H9 (cell line): ENCODE data around the gene RGPD3. TPM values are rescaled to one million over a fixed set of nuclear protein-coding genes. Genes with fewer than 3 reads are reported as not detected.
"Not testable (repeated sequence)": the region's sequence is repeated elsewhere in the genome, so short reads cannot be mapped to it uniquely, and the experiment has no call there.

ENCODE experiments used
- DNase-seq: peaks from one replicate; pipeline ENCODE4 v3.0.0-alpha.2; 2017
- H2AFZ ChIP-seq: one replicate; pipeline ENCODE4 v1.6.1; 2013; ENCODE audit warnings: mild to moderate bottlenecking, low read length, control low read depth, moderate library complexity
- H2AK5ac ChIP-seq: 2 replicates; pipeline ENCODE4 v1.6.1; 2013; ENCODE audit warnings: low read length, control low read depth, mixed read lengths; ENCODE audit not compliant: insufficient read length
- H2BK120ac ChIP-seq: one replicate; pipeline ENCODE4 v1.6.1; 2013; ENCODE audit warnings: low read depth, mild to moderate bottlenecking, low read length, control low read depth, inconsistent platforms; ENCODE audit not compliant: poor library complexity, severe bottlenecking
- H2BK12ac ChIP-seq: 2 replicates; pipeline ENCODE4 v1.6.1; 2013; ENCODE audit warnings: low read length, control low read depth, mixed read lengths, low read depth; ENCODE audit not compliant: insufficient read length
- H2BK15ac ChIP-seq: 2 replicates; pipeline ENCODE4 v1.6.1; 2013; ENCODE audit warnings: low read depth, low read length, control low read depth
- H2BK20ac ChIP-seq: one replicate; pipeline ENCODE4 v1.6.1; 2013; ENCODE audit warnings: low read depth, mild to moderate bottlenecking, low read length, control low read depth, inconsistent platforms; ENCODE audit not compliant: poor library complexity, severe bottlenecking
- H2BK5ac ChIP-seq: 2 replicates; pipeline ENCODE4 v1.6.1; 2013; ENCODE audit warnings: low read length, control low read depth, mixed read lengths; ENCODE audit not compliant: insufficient read length
- H3K14ac ChIP-seq: 2 replicates; pipeline ENCODE4 v1.6.1; 2013; ENCODE audit warnings: low read length, control low read depth; ENCODE audit not compliant: insufficient read depth
- H3K18ac ChIP-seq: 2 replicates; pipeline ENCODE4 v1.6.1; 2013; ENCODE audit warnings: low read depth, mild to moderate bottlenecking, mixed read lengths, low read length, control low read depth; ENCODE audit not compliant: insufficient read length
- H3K23ac ChIP-seq: 2 replicates; pipeline ENCODE4 v1.6.1; 2013; ENCODE audit warnings: low read length, control low read depth, mixed read lengths, low read depth; ENCODE audit not compliant: insufficient read length
- H3K23me2 ChIP-seq: 2 replicates; pipeline ENCODE4 v1.6.1; 2013; ENCODE audit warnings: low read depth, mild to moderate bottlenecking, mixed read lengths, low read length, control low read depth; ENCODE audit not compliant: insufficient read length, poor library complexity, severe bottlenecking
- H3K27ac ChIP-seq: 2 replicates; pipeline ENCODE4 v1.5.1; 2013; ENCODE audit warnings: low read length, control low read depth, mixed read lengths, low read depth; ENCODE audit not compliant: insufficient read length
- H3K27me3 ChIP-seq: 2 replicates; pipeline ENCODE4 v1.6.1; 2013; ENCODE audit warnings: low read length, control low read depth, inconsistent platforms; ENCODE audit not compliant: insufficient read depth
- H3K4ac ChIP-seq: 2 replicates; pipeline ENCODE4 v1.6.1; 2013; ENCODE audit warnings: low read depth, mild to moderate bottlenecking, control low read depth, inconsistent platforms, low read length, moderate library complexity
- H3K4me1 ChIP-seq: 2 replicates; pipeline ENCODE4 v1.6.1; 2013; ENCODE audit warnings: low read length, control low read depth, inconsistent platforms; ENCODE audit not compliant: insufficient read depth
- H3K4me2 ChIP-seq: 2 replicates; pipeline ENCODE4 v1.6.1; 2013; ENCODE audit warnings: low read length, control low read depth, mixed read lengths; ENCODE audit not compliant: insufficient read length, insufficient read depth
- H3K56ac ChIP-seq: 2 replicates; pipeline ENCODE4 v1.6.1; 2013; ENCODE audit warnings: low read depth, mild to moderate bottlenecking, mixed read lengths, low read length, control low read depth; ENCODE audit not compliant: insufficient read length
- H3K79me1 ChIP-seq: 2 replicates; pipeline ENCODE4 v1.6.1; 2013; ENCODE audit warnings: low read depth, mild to moderate bottlenecking, moderate library complexity, low read length, control low read depth, inconsistent platforms; ENCODE audit not compliant: insufficient read depth, poor library complexity, severe bottlenecking
- H3K79me2 ChIP-seq: 2 replicates; pipeline ENCODE4 v1.6.1; 2013; ENCODE audit warnings: low read length, control low read depth, inconsistent platforms; ENCODE audit not compliant: insufficient read depth
- H3K9ac ChIP-seq: 2 replicates; pipeline ENCODE4 v1.6.1; 2013; ENCODE audit warnings: low read length, control low read depth, mixed read lengths; ENCODE audit not compliant: insufficient read length; ENCODE audit errors: extremely low read depth
- H3K9me3 ChIP-seq: one replicate; pipeline ENCODE4 v1.6.1; 2013; ENCODE audit warnings: low read depth, low read length, inconsistent platforms; ENCODE audit not compliant: control insufficient read depth
- H3T11ph ChIP-seq: one replicate; pipeline ENCODE4 v1.6.1; 2013; ENCODE audit warnings: mild to moderate bottlenecking, low read length, control low read depth, inconsistent platforms
- H4K20me1 ChIP-seq: one replicate; pipeline ENCODE4 v1.6.1; 2013; ENCODE audit not compliant: control insufficient read depth, insufficient read length, insufficient read depth
- H4K5ac ChIP-seq: 2 replicates; pipeline ENCODE4 v1.6.1; 2013; ENCODE audit warnings: low read depth, mild to moderate bottlenecking, mixed read lengths, low read length, control low read depth; ENCODE audit not compliant: insufficient read length
- H4K8ac ChIP-seq: replicated peaks from 2 replicates; pipeline ENCODE4 v1.6.1; 2013; ENCODE audit warnings: low read length, control low read depth, mixed read lengths, low read depth; ENCODE audit not compliant: insufficient read length
- H4K91ac ChIP-seq: 2 replicates; pipeline ENCODE4 v1.6.1; 2013; ENCODE audit warnings: low read depth, mild to moderate bottlenecking, moderate library complexity, mixed read lengths, low read length, control low read depth; ENCODE audit not compliant: insufficient read length
- H3K27ac Mint-ChIP-seq, 3 experiments: 2 replicates in 2 of 3; 3 replicates in 1 of 3; pipeline ENCODE4 v1.8.0; 2020 to 2021; ENCODE audit warnings: mixed read lengths in 3 of 3, mild to moderate bottlenecking in 1 of 3, moderate library complexity in 1 of 3
- H3K27me3 Mint-ChIP-seq: 2 replicates; pipeline ENCODE4 v1.8.0; 2021; ENCODE audit warnings: low read depth, mild to moderate bottlenecking, moderate library complexity, mixed read lengths
- H3K36me3 Mint-ChIP-seq, 3 experiments: 2 replicates in 2 of 3; 3 replicates in 1 of 3; pipeline ENCODE4 v1.8.0; 2020 to 2021; ENCODE audit warnings: low read depth in 3 of 3, mixed read lengths in 3 of 3; ENCODE audit not compliant: insufficient read depth in 1 of 3
- H3K4me1 Mint-ChIP-seq, 2 experiments: 2 replicates each; pipeline ENCODE4 v1.8.0; 2020; ENCODE audit warnings: mixed read lengths in 2 of 2
- H3K4me3 Mint-ChIP-seq, 2 experiments: 2 replicates in 1 of 2; 3 replicates in 1 of 2; pipeline ENCODE4 v1.8.0; 2020 to 2021; ENCODE audit warnings: mild to moderate bottlenecking in 2 of 2, mixed read lengths in 2 of 2, moderate library complexity in 1 of 2
- H3K9me3 Mint-ChIP-seq, 2 experiments: 2 replicates in 1 of 2; 3 replicates in 1 of 2; pipeline ENCODE4 v1.8.0; 2020; ENCODE audit warnings: mild to moderate bottlenecking in 2 of 2, mixed read lengths in 2 of 2, moderate library complexity in 1 of 2
- WGBS: extraction: QIAGEN DNeasy Blood & Tissue Kit; methylation state at CpG from one replicate; pipeline ENCODE4 v1.1.7; 2013; ENCODE audit warnings: missing lambda C conversion rate, low lambda C conversion rate, mixed read lengths; ENCODE audit not compliant: insufficient read length; ENCODE audit errors: extremely low coverage; 5-methylcytosine and 5-hydroxymethylcytosine counted together
- long read RNA-seq: library from polyadenylated mRNA; unstranded; transcript quantifications from one replicate; pipeline ENCODE4 v2.0.0, GENCODE V29; 2020
- total RNA-seq: library from RNA; stranded (reverse); gene quantifications from 2 replicates; pipeline ENCODE4 v1.2.1, GENCODE V29; 2021

Gene RGPD3
- total RNA-seq, result 0.15 and 0.22 TPM in 2 replicates
- long read RNA-seq, result 0 reads

- H2BK12ac ChIP-seq, H2BK5ac ChIP-seq, H4K5ac ChIP-seq, H3K27ac ChIP-seq, H3K18ac ChIP-seq, H4K20me1 ChIP-seq, H2BK20ac ChIP-seq, H3K79me1 ChIP-seq, H3T11ph ChIP-seq, H3K4me2 ChIP-seq, H3K79me2 ChIP-seq, H3K4me3 Mint-ChIP-seq, DNase-seq, H3K4me1 Mint-ChIP-seq, H3K14ac ChIP-seq, H3K27me3 ChIP-seq, H3K27me3 Mint-ChIP-seq, H4K8ac ChIP-seq, H2BK120ac ChIP-seq, H3K4me1 ChIP-seq, H3K9me3 ChIP-seq, H2AFZ ChIP-seq, H3K56ac ChIP-seq, H2BK15ac ChIP-seq, H3K36me3 Mint-ChIP-seq, H3K23me2 ChIP-seq, H3K4ac ChIP-seq, H3K9ac ChIP-seq, H4K91ac ChIP-seq, H3K23ac ChIP-seq, H3K9me3 Mint-ChIP-seq, H3K27ac Mint-ChIP-seq, H2AK5ac ChIP-seq: not testable (repeated sequence)
- no CpG with 5 or more reads among the region's 45 CpGs for WGBS
These were observed at the start of gene RGPD3 for GRCh38 chr2:106468107-106468506. Gene RGPD3 (minus strand): TSS chr2:106468413. CDS start chr2:106468288, 125 bp downstream.
